Measurements from ENCODE around the gene LCE3B. TPM values are rescaled to one million over a fixed set of nuclear protein-coding genes. Genes with fewer than 3 reads are reported as not detected.
"Not testable (repeated sequence)": the region's sequence is repeated elsewhere in the genome, so short reads cannot be mapped to it uniquely, and the experiment has no call there.

LCE3B gene, protein sequence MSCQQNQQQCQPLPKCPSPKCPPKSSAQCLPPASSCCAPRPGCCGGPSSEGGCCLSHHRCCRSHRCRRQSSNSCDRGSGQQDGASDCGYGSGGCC
- total RNA-seq (not detected), polyA plus RNA-seq (not detected)

DNA sequence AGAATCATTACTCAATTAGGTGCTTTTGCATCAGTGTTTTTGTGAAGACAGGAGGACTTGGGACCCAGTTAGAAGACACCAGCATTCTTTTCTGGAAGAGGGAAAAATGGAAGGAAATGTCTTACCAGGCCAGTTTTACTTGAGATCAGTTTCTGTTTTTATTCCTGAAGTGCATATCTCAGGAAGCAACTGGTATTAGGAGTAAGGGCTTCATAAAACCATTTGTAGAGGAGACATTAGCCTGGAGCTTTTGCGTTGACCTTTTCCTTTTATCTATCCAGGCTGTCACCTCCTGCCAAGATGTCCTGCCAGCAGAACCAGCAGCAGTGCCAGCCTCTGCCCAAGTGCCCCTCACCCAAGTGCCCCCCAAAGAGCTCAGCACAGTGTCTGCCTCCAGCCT, at the start of gene LCE3B:
TSS of gene LCE3B (plus strand) at position 301 of the 400 bp plus-strand sequence. CDS start at position 301, 0 bp downstream.
- DNase-seq = no peak
- Mint-ChIP-seq H3K4me1 (no peaks in the 10 kb centered on the region), H3K4me3 (no peak within 1 kb of the TSS), H3K27ac (no peak within 1 kb of the TSS), H3K27me3 (peaks cover 3 to 22% of the 10 kb centered on the region in 2 donors), H3K36me3 (no peaks in the 10 kb centered on the region), H3K9me3 (peaks cover 6 to 9% (median 8%) of the 10 kb centered on the region in 5 donors)
- H3K27me3 ChIP-seq (ENCODE audit: insufficient read depth, low read length, poor library complexity, severe bottlenecking) = no peaks in the 10 kb centered on the region
- no peaks in the 10 kb centered on the region for H3K4me1 ChIP-seq (ENCODE audit: insufficient read depth, low read length)
- no peaks in the 10 kb centered on the region for H3K36me3 ChIP-seq (ENCODE audit: insufficient read depth, low read length)
- H3K4me3 ChIP-seq (ENCODE audit: low read length) = no peak within 1 kb of the TSS
- no peak within 1 kb of the TSS for H3K27ac ChIP-seq (ENCODE audit: low read depth, low read length)
- ChIA-PET CTCF (no interaction called here), POLR2A (no interaction called here)
- no peaks in the 10 kb centered on the region for H3K9me3 ChIP-seq (ENCODE audit: low read length)

DNA sequence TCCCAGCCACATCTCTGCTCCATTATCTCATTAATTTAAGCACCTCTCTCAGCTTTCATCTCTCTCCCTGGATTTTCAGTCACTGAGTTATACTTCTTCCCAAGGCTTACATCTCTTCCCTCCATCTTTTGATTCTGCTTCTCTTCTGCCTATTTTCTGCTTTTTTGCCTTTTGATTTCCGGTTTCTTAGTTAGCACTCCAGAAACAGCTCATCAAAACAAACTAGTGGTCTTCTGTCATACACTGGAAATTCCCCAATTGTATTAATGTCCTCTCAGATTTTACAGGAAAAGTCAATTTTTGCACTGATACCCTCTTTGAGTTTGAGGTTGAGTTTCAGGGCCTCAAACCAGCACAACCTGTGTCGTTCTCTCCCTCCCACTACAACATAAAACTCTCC, 48.5 kb upstream of the LCE3B start:
- Mint-ChIP-seq H3K9me3 (peaks cover 4 to 16% (median 12%) of the 10 kb centered on the region in 5 donors), H3K27me3 (peaks cover 0 to 7% of the 10 kb centered on the region in 2 donors), H3K36me3 (no peaks in the 10 kb centered on the region), H3K4me3 (no peak overlapping the region), H3K27ac (no peak overlapping the region), H3K4me1 (no peaks in the 10 kb centered on the region)
- H3K4me3 ChIP-seq (ENCODE audit: low read length) = no peak overlapping the region
- no peak for DNase-seq
- H3K9me3 ChIP-seq (ENCODE audit: low read length) = no peaks in the 10 kb centered on the region
- no peak overlapping the region for H3K27ac ChIP-seq (ENCODE audit: low read depth, low read length)
- H3K27me3 ChIP-seq (ENCODE audit: insufficient read depth, low read length, poor library complexity, severe bottlenecking) = no peaks in the 10 kb centered on the region
- H3K4me1 ChIP-seq (ENCODE audit: insufficient read depth, low read length) = no peaks in the 10 kb centered on the region
- no peaks in the 10 kb centered on the region for H3K36me3 ChIP-seq (ENCODE audit: insufficient read depth, low read length)
- CTCF ChIA-PET = no interaction called here
- POLR2A ChIA-PET = no interaction called here

DNA sequence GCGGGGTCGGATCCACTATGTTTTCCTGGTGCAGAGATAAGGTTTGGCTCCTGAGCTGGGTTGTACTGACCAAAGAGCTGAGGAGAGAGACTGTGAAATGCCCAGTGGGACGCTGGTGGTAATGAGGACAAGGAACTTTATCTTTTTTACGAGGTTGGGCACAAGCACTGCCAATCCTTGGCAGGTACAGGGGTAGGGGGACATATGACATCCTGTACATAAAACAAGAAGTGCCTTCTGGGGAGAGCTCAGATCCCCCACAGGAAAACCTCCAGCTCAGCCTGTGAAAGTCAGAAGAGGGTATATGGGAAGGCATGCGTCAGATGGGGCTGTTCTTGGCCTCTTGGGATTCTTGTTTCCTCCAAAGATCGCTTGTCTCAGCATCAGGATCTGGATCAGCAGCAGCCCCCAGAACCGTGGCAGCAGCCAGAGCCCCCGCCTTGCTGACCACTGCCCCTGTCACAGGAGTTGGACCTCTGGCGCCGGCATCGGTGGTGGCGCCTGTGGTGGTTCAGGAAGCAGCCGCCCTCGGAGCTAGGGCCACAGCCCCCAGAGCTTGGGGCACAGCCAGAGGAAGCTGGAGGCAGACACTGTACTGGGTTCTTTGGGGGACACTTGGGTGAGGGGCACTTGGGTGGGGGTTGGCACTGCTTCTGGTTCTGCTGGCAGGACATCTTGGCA, 47.9 kb upstream of the LCE3B start:
- peaks cover under 1 to 8% of the 10 kb centered on the region in 2 donors for H3K27me3 Mint-ChIP-seq
- Histone ChIP-seq H3K27me3 (ENCODE audit: insufficient read depth, low read length, poor library complexity, severe bottlenecking) (no peaks in the 10 kb centered on the region), H3K4me1 (ENCODE audit: insufficient read depth, low read length) (no peaks in the 10 kb centered on the region), H3K4me3 (ENCODE audit: low read length) (no peak overlapping the region), H3K36me3 (ENCODE audit: insufficient read depth, low read length) (no peaks in the 10 kb centered on the region), H3K27ac (ENCODE audit: low read depth, low read length) (no peak overlapping the region), H3K9me3 (ENCODE audit: low read length) (no peaks in the 10 kb centered on the region)
- no peaks in the 10 kb centered on the region for H3K4me1 Mint-ChIP-seq
- H3K27ac Mint-ChIP-seq = no peak overlapping the region
- DNase-seq = no peak
- H3K9me3 Mint-ChIP-seq = peaks cover 4 to 16% (median 12%) of the 10 kb centered on the region in 5 donors
- H3K36me3 Mint-ChIP-seq = no peaks in the 10 kb centered on the region
- ChIA-PET POLR2A (no interaction called here), CTCF (no interaction called here)
- H3K4me3 Mint-ChIP-seq = no peak overlapping the region

DNA sequence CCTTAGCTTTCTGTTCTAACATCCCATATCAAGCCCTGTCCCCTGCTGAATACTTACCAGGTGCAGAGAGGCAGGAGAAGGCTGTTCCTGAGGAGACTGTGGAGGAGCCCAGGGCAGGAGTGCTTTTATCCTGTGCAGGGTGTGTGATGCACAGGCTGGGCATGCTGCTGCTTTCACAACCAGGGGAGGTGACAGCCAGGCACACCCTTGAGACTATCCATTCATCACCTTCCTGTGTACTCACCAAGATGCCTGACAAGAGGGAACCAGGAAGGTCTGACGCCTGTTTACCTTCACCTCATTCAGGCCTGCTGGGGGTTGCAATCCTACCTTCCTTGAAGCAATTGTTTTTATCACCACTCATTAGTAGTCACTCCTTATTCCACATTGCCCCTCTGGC, 46.9 kb upstream of the LCE3B start, which contains the start of gene LCE3E:
TSS of gene LCE3E (minus strand) at position 100 of the 400 bp plus-strand sequence. CDS start 572 bp downstream, outside the sequence.
- ChIA-PET POLR2A (no interaction called here), CTCF (no interaction called here)
- Mint-ChIP-seq H3K9me3 (peaks cover 4 to 17% (median 15%) of the 10 kb centered on the region in 5 donors), H3K27me3 (peaks cover 8 to 9% of the 10 kb centered on the region in 2 donors), H3K4me1 (no peaks in the 10 kb centered on the region), H3K4me3 (no peak within 1 kb of the TSS), H3K27ac (no peak within 1 kb of the TSS), H3K36me3 (no peaks in the 10 kb centered on the region)
- Histone ChIP-seq H3K27me3 (ENCODE audit: insufficient read depth, low read length, poor library complexity, severe bottlenecking) (no peaks in the 10 kb centered on the region), H3K4me3 (ENCODE audit: low read length) (no peak within 1 kb of the TSS), H3K9me3 (ENCODE audit: low read length) (no peaks in the 10 kb centered on the region), H3K36me3 (ENCODE audit: insufficient read depth, low read length) (no peaks in the 10 kb centered on the region), H3K27ac (ENCODE audit: low read depth, low read length) (no peak within 1 kb of the TSS), H3K4me1 (ENCODE audit: insufficient read depth, low read length) (no peaks in the 10 kb centered on the region)
- DNase-seq = no peak

DNA sequence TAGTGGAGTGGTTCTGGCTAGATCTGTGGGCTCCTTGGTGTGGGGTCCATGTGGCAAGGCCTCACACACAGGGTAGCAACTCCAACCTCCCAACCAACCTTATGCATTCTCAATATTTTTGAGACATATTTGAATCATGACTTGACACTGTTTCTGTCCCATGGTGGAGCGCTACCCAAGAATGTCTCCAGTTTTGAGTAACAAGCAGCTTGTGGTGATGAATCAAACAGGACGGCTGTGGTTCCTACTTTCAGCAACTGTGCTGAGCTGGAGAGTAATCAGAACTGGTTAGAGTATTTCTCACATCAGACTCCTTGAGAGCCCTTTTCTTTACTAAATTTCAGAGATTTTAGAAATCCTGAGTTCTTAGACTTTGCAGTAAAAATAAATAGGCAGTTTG, 36.4 kb upstream of the LCE3B start:
- H3K9me3 ChIP-seq (ENCODE audit: low read length) = no peaks in the 10 kb centered on the region
- H3K27me3 Mint-ChIP-seq = peaks cover 21 to 59% of the 10 kb centered on the region in 2 donors
- H3K27me3 ChIP-seq (ENCODE audit: insufficient read depth, low read length, poor library complexity, severe bottlenecking) = no peaks in the 10 kb centered on the region
- no peaks in the 10 kb centered on the region for H3K36me3 Mint-ChIP-seq
- H3K4me3 Mint-ChIP-seq = no peak overlapping the region
- no peak overlapping the region for H3K4me3 ChIP-seq (ENCODE audit: low read length)
- H3K27ac ChIP-seq (ENCODE audit: low read depth, low read length) = no peak overlapping the region
- H3K4me1 Mint-ChIP-seq = no peaks in the 10 kb centered on the region
- H3K4me1 ChIP-seq (ENCODE audit: insufficient read depth, low read length) = no peaks in the 10 kb centered on the region
- no peaks in the 10 kb centered on the region for H3K36me3 ChIP-seq (ENCODE audit: insufficient read depth, low read length)
- ChIA-PET POLR2A (no interaction called here), CTCF (no interaction called here)
- no peaks in the 10 kb centered on the region for H3K9me3 Mint-ChIP-seq
- no peak overlapping the region for H3K27ac Mint-ChIP-seq
- DNase-seq = no peak

DNA sequence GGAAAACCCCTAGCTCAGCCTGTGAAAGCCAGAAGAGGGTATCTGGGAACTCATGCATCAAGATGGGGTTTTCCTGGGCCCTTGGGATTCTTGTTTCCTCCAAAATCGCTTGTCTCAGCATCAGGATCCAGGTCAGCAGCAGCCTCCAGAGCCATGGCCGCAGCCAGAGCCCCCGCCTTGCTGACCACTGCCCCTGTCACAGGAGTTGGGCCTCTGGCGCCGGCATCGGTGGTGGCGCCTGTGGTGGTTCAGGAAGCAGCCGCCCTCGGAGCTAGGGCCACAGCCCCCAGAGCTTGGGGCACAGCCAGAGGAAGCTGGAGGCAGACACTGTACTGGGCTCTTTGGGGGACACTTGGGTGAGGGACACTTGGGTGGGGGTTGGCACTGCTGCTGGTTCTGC, 34.1 kb upstream of the LCE3B start:
- H3K4me1 ChIP-seq (ENCODE audit: insufficient read depth, low read length); H3K4me1 Mint-ChIP-seq; H3K9me3 Mint-ChIP-seq; DNase-seq; H3K4me3 Mint-ChIP-seq; POLR2A ChIA-PET; H3K4me3 ChIP-seq (ENCODE audit: low read length); H3K27me3 ChIP-seq (ENCODE audit: insufficient read depth, low read length, poor library complexity, severe bottlenecking); CTCF ChIA-PET; H3K27ac Mint-ChIP-seq; H3K36me3 ChIP-seq (ENCODE audit: insufficient read depth, low read length); H3K9me3 ChIP-seq (ENCODE audit: low read length); H3K27ac ChIP-seq (ENCODE audit: low read depth, low read length); H3K36me3 Mint-ChIP-seq: not testable (repeated sequence)
- H3K27me3 Mint-ChIP-seq = peaks cover 14 to 45% of the 10 kb centered on the region in 2 donors

DNA sequence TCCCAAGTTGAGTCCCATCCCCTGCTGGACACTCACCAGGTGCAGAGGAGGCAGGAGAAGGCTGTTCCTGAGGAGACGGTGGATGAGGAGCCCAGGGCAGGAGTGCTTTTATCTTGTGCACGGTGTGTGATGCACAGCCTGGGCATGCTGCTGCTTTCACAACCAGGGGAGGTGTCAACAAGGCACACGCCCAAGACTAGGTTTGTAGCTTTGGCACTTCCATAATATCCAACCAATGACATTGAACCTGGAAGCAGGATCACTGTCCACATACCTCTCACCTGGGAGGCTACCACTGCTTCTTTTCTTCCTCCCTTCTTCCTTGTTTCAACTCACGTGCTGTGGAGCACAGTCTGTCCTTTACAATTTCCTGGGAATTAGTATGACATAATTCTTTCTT, 33.2 kb upstream of the LCE3B start, which contains the start of gene LCE3D:
TSS of gene LCE3D (minus strand) at position 84 of the 400 bp plus-strand sequence. CDS start 580 bp downstream, outside the sequence.
- Histone ChIP-seq H3K9me3 (ENCODE audit: low read length) (no peaks in the 10 kb centered on the region), H3K4me1 (ENCODE audit: insufficient read depth, low read length) (no peaks in the 10 kb centered on the region), H3K4me3 (ENCODE audit: low read length) (no peak within 1 kb of the TSS), H3K27ac (ENCODE audit: low read depth, low read length) (no peak within 1 kb of the TSS), H3K36me3 (ENCODE audit: insufficient read depth, low read length) (no peaks in the 10 kb centered on the region), H3K27me3 (ENCODE audit: insufficient read depth, low read length, poor library complexity, severe bottlenecking) (no peaks in the 10 kb centered on the region)
- POLR2A ChIA-PET = no interaction called here
- Mint-ChIP-seq H3K4me1 (no peaks in the 10 kb centered on the region), H3K4me3 (peak within 1 kb of the TSS in 1 of 7 donors; percentile 9), H3K27me3 (peaks cover 12 to 38% of the 10 kb centered on the region in 2 donors), H3K27ac (no peak within 1 kb of the TSS), H3K9me3 (peaks cover 0 to 2% (median 0%) of the 10 kb centered on the region in 5 donors), H3K36me3 (no peaks in the 10 kb centered on the region)
- CTCF ChIA-PET = no interaction called here
- no peak for DNase-seq

DNA sequence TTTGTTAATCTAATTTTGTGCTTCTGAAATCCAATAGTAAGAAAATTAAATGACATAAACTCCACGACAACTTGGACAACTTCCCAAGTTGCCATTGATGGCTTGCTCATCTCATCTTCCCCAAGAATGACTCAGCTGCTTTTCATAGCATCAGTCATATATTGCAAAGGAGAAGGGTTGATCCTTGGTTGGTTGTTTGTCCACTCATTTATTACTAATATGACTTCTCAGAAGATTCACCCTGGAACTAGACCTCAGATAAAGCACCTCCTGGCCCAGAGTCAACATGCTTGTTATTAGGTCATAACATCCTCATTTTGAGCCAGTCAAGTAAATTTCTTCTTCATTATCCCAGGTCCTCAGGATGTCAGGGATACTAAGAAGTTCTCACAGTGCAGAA, 31.0 kb upstream of the LCE3B start:
- Mint-ChIP-seq H3K27me3 (peaks cover 12 to 31% of the 10 kb centered on the region in 2 donors), H3K4me1 (no peaks in the 10 kb centered on the region), H3K27ac (no peak overlapping the region), H3K4me3 (no peak overlapping the region), H3K36me3 (no peaks in the 10 kb centered on the region), H3K9me3 (peaks cover 0 to 2% (median 0%) of the 10 kb centered on the region in 5 donors)
- no peaks in the 10 kb centered on the region for H3K27me3 ChIP-seq (ENCODE audit: insufficient read depth, low read length, poor library complexity, severe bottlenecking)
- H3K4me1 ChIP-seq (ENCODE audit: insufficient read depth, low read length) = no peaks in the 10 kb centered on the region
- no peak overlapping the region for H3K4me3 ChIP-seq (ENCODE audit: low read length)
- H3K9me3 ChIP-seq (ENCODE audit: low read length) = no peaks in the 10 kb centered on the region
- POLR2A ChIA-PET = no interaction called here
- no peak for DNase-seq
- CTCF ChIA-PET = no interaction called here
- no peak overlapping the region for H3K27ac ChIP-seq (ENCODE audit: low read depth, low read length)
- H3K36me3 ChIP-seq (ENCODE audit: insufficient read depth, low read length) = no peaks in the 10 kb centered on the region

Measured in CD8-positive, alpha-beta memory T cell (primary cell).